HepG2 (cell line): ENCODE measurements around the gene ADAT3. TPM values are rescaled to one million over a fixed set of nuclear protein-coding genes. Genes with fewer than 3 reads are reported as not detected.

ENCODE experiments used
- AGO1 ChIP-seq: fragments of 200-400 bp; formaldehyde crosslinking; IDR thresholded peaks from 2 replicates; pipeline ENCODE4 v1.6.1; 2017; ENCODE audit warnings: mild to moderate bottlenecking, low read depth, low read length, moderate library complexity; ENCODE audit not compliant: poor library complexity, severe bottlenecking
- BCL6 ChIP-seq: IDR thresholded peaks from 2 replicates; pipeline ENCODE4 v1.6.1; 2016; ENCODE audit warnings: missing genetic modification reagents, missing compliant biosample characterization
- KAT8 ChIP-seq: IDR thresholded peaks from 2 replicates; pipeline ENCODE4 v1.6.1; 2016; ENCODE audit warnings: missing genetic modification reagents, missing compliant biosample characterization
- RCOR2 ChIP-seq: IDR thresholded peaks from 2 replicates; pipeline ENCODE4 v1.6.1; 2016; ENCODE audit warnings: missing biosample characterization, missing genetic modification reagents
- REL ChIP-seq: sonication (generic); formaldehyde crosslinking; conservative IDR thresholded peaks from 2 replicates; pipeline ENCODE4 v1.8.0; 2022; ENCODE audit warnings: mild to moderate bottlenecking, missing genetic modification reagents, moderate library complexity
- RFXANK ChIP-seq: IDR thresholded peaks from 2 replicates; pipeline ENCODE4 v1.6.1; 2016
- SP4 ChIP-seq: sonication (generic); formaldehyde crosslinking; IDR thresholded peaks from 2 replicates; pipeline ENCODE4 v1.8.1; 2023; ENCODE audit warnings: mild to moderate bottlenecking, missing genetic modification reagents
- ZBTB3 ChIP-seq: sonication (generic); formaldehyde crosslinking; IDR thresholded peaks from 2 replicates; pipeline ENCODE4 v1.4.0; 2020; ENCODE audit warnings: low read depth, mild to moderate bottlenecking, moderate library complexity, missing genetic modification reagents, borderline replicate concordance
- ZBTB7A ChIP-seq: sonication (generic); formaldehyde crosslinking; IDR thresholded peaks from 2 replicates; pipeline ENCODE4 v1.8.0; 2022; ENCODE audit warnings: mild to moderate bottlenecking, missing genetic modification reagents
- ZNF160 ChIP-seq: sonication (generic); formaldehyde crosslinking; IDR thresholded peaks from 2 replicates; pipeline ENCODE4 v1.8.0; 2022; ENCODE audit warnings: mild to moderate bottlenecking, inconsistent platforms, missing genetic modification reagents
- ZNF17 ChIP-seq: sonication (generic); formaldehyde crosslinking; IDR thresholded peaks from 2 replicates; pipeline ENCODE4 v1.5.0; 2020; ENCODE audit warnings: mild to moderate bottlenecking, missing genetic modification reagents
- polyA plus RNA-seq, 8 experiments: library from polyadenylated mRNA; depleted of rRNA in 3 of 8; stranded (reverse) in 7 of 8; unstranded in 1 of 8; fragments of >200 nt; fragmentation: Illumina TruSeq in 4 of 8; extraction: Trizol in 4 of 8; gene quantifications; 2 replicates each; pipeline versions ENCODE4 v1.2.1 to v1.2.3, GENCODE V29; 2011 to 2016; ENCODE audit warnings: low read depth in 4 of 8, missing spikeins in 1 of 8, mixed read lengths in 1 of 8; ENCODE audit not compliant: insufficient read depth in 1 of 8
- total RNA-seq, 5 experiments: library from RNA; depleted of rRNA; stranded (reverse); fragments of >200 nt; fragmentation: Illumina TruSeq; extraction: Trizol; gene quantifications; 2 replicates each; pipeline ENCODE4 v1.2.3, GENCODE V29; 2016; ENCODE audit warnings: low read depth in 1 of 5
- TF ChIP-seq, protein P1 (sequence below): sonication (generic); formaldehyde crosslinking; IDR thresholded peaks from 2 replicates; pipeline ENCODE4 v1.5.1; 2020; ENCODE audit warnings: mild to moderate bottlenecking, moderate library complexity, missing genetic modification reagents
- TF ChIP-seq, protein P2 (sequence below): sonication (generic); formaldehyde crosslinking; IDR thresholded peaks from 2 replicates; pipeline ENCODE4 v1.4.0; 2020; ENCODE audit warnings: missing genetic modification reagents
- TF ChIP-seq, protein P3 (sequence below), 2 experiments: sonication (generic) in 1 of 2; formaldehyde crosslinking in 1 of 2; IDR thresholded peaks; 2 replicates each; pipeline versions ENCODE4 v1.5.1 to v1.6.1; 2011 to 2020; ENCODE audit warnings: borderline replicate concordance in 1 of 2, low read depth in 1 of 2, low read length in 1 of 2, mild to moderate bottlenecking in 1 of 2, missing genetic modification reagents in 1 of 2, moderate library complexity in 1 of 2
- TF ChIP-seq, protein P4 (sequence below): sonication (generic); formaldehyde crosslinking; IDR thresholded peaks from 2 replicates; pipeline ENCODE4 v1.4.0; 2020; ENCODE audit warnings: missing genetic modification reagents
- TF ChIP-seq, protein P5 (sequence below): sonication (generic); formaldehyde crosslinking; IDR thresholded peaks from 2 replicates; pipeline ENCODE4 v1.4.0; 2020; ENCODE audit warnings: missing genetic modification reagents
- TF ChIP-seq, protein P6 (sequence below): IDR thresholded peaks from 2 replicates; pipeline ENCODE4 v1.6.1; 2016; ENCODE audit warnings: low read depth, borderline replicate concordance

Gene ADAT3
- total and polyA plus RNA-seq, 2 of the 13 experiments (the other 11 are each of a cell fraction or from before 2014, with no cell fraction given) = 0.95 to 3.5 TPM

DNA sequence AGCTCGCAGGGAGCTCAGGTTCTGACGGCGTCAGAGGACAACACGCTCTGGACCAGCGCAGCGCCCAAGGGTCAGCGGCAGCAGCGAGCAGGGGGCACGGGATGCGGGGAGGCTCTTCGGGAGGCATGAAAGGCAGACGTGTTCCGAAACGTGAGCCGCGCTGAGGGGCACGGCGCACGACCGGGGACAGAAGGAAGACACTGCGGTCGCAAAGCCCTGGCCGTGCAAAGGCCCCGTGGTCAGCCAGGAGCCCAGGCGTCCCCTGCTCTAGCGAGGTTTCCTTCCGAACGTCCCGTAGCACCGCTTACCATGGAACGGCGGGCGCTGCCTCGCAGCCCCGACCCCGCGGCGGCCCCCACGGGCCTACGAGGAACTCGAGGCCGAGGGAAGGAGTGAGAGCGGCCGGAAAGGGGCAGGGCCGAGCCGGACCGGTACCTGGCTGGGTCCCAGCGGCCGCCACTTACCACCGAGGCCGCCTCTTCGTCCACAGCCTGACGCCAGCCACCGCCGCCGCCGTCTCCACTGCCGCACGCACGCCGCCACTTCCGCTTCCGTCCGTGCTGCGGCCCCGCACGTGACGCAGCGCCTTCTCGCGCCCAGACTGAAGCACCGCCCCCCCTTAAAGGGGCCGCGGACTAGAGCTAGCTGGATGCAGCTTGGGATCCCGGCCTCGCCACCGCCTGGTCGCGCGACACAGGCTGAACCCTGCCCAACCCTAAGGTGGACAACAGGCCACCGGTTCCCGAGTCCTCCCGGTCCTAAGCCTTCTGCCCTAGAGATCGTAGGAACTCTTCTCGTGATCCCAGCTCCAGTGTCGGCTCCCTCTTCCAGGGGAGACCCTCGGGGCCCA lies 29.3 kb upstream of the ADAT3 start (continued):
- TF ChIP-seq ZBTB3 (CRISPR knock-in tag) (no peak), AGO1 (peak; percentile 91), ZNF160 (CRISPR knock-in tag) (peak; percentile 77; the same call in 1 of the 2 replicates), ZBTB7A (CRISPR knock-in tag) (peak; percentile 66; the same call in 1 of the 2 replicates), RCOR2 (CRISPR knock-in tag) (no peak), BCL6 (peak; percentile 51; the same call in 1 of the 2 replicates), KAT8 (CRISPR knock-in tag) (peak; percentile 93; the same call in 1 of the 2 replicates), ZNF17 (CRISPR knock-in tag) (no peak), RFXANK (CRISPR knock-in tag) (no peak), SP4 (CRISPR knock-in tag) (peak; percentile 93), REL (CRISPR knock-in tag) (0 out of 2 replicates have a peak, but pooled peaks have one; percentile 54)
- TF ChIP-seq, protein P1, sequence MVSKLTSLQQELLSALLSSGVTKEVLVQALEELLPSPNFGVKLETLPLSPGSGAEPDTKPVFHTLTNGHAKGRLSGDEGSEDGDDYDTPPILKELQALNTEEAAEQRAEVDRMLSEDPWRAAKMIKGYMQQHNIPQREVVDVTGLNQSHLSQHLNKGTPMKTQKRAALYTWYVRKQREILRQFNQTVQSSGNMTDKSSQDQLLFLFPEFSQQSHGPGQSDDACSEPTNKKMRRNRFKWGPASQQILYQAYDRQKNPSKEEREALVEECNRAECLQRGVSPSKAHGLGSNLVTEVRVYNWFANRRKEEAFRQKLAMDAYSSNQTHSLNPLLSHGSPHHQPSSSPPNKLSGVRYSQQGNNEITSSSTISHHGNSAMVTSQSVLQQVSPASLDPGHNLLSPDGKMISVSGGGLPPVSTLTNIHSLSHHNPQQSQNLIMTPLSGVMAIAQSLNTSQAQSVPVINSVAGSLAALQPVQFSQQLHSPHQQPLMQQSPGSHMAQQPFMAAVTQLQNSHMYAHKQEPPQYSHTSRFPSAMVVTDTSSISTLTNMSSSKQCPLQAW (CRISPR knock-in tag) = peak; percentile 55
- TF ChIP-seq, protein P2, sequence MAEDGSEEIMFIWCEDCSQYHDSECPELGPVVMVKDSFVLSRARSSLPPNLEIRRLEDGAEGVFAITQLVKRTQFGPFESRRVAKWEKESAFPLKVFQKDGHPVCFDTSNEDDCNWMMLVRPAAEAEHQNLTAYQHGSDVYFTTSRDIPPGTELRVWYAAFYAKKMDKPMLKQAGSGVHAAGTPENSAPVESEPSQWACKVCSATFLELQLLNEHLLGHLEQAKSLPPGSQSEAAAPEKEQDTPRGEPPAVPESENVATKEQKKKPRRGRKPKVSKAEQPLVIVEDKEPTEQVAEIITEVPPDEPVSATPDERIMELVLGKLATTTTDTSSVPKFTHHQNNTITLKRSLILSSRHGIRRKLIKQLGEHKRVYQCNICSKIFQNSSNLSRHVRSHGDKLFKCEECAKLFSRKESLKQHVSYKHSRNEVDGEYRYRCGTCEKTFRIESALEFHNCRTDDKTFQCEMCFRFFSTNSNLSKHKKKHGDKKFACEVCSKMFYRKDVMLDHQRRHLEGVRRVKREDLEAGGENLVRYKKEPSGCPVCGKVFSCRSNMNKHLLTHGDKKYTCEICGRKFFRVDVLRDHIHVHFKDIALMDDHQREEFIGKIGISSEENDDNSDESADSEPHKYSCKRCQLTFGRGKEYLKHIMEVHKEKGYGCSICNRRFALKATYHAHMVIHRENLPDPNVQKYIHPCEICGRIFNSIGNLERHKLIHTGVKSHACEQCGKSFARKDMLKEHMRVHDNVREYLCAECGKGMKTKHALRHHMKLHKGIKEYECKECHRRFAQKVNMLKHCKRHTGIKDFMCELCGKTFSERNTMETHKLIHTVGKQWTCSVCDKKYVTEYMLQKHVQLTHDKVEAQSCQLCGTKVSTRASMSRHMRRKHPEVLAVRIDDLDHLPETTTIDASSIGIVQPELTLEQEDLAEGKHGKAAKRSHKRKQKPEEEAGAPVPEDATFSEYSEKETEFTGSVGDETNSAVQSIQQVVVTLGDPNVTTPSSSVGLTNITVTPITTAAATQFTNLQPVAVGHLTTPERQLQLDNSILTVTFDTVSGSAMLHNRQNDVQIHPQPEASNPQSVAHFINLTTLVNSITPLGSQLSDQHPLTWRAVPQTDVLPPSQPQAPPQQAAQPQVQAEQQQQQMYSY (CRISPR knock-in tag) = 0 out of 2 replicates have a peak, but pooled peaks have one; percentile 15
- TF ChIP-seq, protein P3, sequence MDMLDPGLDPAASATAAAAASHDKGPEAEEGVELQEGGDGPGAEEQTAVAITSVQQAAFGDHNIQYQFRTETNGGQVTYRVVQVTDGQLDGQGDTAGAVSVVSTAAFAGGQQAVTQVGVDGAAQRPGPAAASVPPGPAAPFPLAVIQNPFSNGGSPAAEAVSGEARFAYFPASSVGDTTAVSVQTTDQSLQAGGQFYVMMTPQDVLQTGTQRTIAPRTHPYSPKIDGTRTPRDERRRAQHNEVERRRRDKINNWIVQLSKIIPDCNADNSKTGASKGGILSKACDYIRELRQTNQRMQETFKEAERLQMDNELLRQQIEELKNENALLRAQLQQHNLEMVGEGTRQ (IDR thresholded peaks at IDR 0.05; ENCODE audit: low read depth, low read length) = peak; percentile 92
- TF ChIP-seq, protein P3 (CRISPR knock-in tag; IDR thresholded peaks at IDR 0.05; ENCODE audit: borderline replicate concordance) = peak; percentile 98
- TF ChIP-seq, protein P4, sequence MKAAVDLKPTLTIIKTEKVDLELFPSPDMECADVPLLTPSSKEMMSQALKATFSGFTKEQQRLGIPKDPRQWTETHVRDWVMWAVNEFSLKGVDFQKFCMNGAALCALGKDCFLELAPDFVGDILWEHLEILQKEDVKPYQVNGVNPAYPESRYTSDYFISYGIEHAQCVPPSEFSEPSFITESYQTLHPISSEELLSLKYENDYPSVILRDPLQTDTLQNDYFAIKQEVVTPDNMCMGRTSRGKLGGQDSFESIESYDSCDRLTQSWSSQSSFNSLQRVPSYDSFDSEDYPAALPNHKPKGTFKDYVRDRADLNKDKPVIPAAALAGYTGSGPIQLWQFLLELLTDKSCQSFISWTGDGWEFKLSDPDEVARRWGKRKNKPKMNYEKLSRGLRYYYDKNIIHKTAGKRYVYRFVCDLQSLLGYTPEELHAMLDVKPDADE = no peak
- TF ChIP-seq, protein P5, sequence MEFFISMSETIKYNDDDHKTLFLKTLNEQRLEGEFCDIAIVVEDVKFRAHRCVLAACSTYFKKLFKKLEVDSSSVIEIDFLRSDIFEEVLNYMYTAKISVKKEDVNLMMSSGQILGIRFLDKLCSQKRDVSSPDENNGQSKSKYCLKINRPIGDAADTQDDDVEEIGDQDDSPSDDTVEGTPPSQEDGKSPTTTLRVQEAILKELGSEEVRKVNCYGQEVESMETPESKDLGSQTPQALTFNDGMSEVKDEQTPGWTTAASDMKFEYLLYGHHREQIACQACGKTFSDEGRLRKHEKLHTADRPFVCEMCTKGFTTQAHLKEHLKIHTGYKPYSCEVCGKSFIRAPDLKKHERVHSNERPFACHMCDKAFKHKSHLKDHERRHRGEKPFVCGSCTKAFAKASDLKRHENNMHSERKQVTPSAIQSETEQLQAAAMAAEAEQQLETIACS (CRISPR knock-in tag) = peak; percentile 56; the same call in 1 of the 2 replicates
- TF ChIP-seq, protein P6, sequence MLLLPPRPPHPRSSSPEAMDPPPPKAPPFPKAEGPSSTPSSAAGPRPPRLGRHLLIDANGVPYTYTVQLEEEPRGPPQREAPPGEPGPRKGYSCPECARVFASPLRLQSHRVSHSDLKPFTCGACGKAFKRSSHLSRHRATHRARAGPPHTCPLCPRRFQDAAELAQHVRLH (CRISPR knock-in tag) = peak; percentile 95
